GM12864 (cell line): Measurements from ENCODE around the gene LDLRAD4.

Experiments
- DNase-seq: peaks from one replicate; pipeline ENCODE4 v3.0.0-alpha.2; 2011; ENCODE audit warnings: low read depth
- H3K4me3 ChIP-seq: 2 replicates; pipeline ENCODE4 v1.5.1; 2011; ENCODE audit warnings: mild to moderate bottlenecking, low read depth, low read length, control low read depth
- TF ChIP-seq, protein P1 (sequence below): IDR thresholded peaks from 2 replicates; pipeline ENCODE4 v1.5.1; 2011; ENCODE audit warnings: low read depth, mild to moderate bottlenecking, moderate library complexity, low read length, control low read depth, inconsistent platforms; ENCODE audit errors: missing control alignments

Gene LDLRAD4

DNA sequence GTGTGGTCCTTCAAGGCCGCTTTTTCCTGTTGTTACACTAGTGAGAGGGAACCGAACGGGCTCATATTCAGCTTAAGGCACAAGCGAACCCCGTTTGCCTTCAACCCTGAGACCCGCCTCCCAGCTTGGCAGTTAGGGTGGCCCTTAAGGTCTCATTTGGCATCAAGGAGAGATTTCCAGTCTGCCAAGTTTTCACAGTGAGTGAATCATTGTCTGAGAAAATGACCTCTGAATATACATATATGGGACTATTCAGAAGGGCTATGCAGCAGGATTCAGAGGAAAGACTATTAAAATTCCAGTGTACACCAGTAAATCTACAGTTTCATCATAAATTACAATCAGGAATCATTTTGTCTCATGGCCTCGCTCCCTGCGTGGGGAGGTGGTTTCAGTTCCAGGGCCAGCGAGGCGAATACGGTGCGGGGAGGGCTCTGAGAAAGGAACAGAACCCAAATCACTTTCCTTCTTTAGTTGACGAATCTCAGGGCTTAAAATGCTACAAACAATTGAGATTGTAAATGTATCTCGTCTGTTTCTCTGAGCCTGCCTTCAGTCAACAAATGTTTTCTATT is 276.4 kb downstream of the LDLRAD4 start:
- H3K4me3 ChIP-seq, result no peak overlapping the region
- DNase-seq, result no peak
- TF ChIP-seq, protein P1, sequence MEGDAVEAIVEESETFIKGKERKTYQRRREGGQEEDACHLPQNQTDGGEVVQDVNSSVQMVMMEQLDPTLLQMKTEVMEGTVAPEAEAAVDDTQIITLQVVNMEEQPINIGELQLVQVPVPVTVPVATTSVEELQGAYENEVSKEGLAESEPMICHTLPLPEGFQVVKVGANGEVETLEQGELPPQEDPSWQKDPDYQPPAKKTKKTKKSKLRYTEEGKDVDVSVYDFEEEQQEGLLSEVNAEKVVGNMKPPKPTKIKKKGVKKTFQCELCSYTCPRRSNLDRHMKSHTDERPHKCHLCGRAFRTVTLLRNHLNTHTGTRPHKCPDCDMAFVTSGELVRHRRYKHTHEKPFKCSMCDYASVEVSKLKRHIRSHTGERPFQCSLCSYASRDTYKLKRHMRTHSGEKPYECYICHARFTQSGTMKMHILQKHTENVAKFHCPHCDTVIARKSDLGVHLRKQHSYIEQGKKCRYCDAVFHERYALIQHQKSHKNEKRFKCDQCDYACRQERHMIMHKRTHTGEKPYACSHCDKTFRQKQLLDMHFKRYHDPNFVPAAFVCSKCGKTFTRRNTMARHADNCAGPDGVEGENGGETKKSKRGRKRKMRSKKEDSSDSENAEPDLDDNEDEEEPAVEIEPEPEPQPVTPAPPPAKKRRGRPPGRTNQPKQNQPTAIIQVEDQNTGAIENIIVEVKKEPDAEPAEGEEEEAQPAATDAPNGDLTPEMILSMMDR, result no peak

DNA sequence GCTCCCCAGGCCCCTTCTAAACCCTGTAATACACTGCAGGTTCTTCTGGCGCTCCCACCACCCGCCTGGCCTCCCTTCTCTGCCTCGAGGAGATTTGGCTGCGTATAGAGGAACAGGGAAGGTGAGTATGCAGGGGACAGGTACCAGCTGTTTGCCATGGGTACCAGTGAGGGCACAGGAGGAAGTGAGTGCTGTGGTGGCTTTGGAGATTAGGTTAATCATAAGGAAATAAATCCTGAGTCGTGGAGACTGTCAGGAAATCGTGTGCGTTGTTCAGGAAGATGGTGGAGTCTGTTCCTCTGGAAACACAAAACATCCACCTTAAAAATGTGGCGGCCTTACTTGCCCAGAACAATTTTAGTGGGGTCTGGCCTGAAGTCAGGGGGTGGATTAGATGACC is 277.4 kb downstream of the LDLRAD4 start:
- H3K4me3 ChIP-seq, result no peak overlapping the region
- no peak for DNase-seq
- TF ChIP-seq, protein P1, result no peak

DNA sequence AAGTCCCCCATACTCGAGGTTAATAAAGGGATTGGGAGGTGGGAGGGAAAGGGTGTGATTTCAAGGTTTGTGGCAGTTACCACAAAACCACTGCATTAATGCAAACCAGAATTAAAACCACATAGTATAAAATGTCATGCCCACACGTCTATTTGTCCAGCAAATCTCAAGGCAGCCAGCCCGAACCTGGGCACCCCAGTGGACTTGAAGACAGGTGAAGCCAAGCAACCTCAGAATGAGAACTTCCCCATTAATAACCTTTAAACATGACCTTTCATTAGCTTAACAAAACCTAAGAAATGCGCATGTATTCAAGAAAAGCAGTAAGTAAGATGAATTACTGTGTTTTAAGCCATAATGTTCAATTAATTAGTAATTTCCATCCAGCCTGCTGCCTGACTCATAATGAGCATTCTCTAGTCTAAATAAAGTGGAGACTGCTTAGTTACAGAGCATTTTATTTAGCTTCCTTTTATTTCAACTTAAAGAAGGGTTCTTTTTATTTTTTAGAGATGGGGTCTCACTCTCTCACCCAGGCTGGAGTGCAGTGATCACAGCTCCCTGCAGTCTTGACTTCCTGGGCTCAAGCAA is 278.2 kb downstream of the LDLRAD4 start:
- TF ChIP-seq, protein P1, result no peak
- no peak for DNase-seq
- no peak overlapping the region for H3K4me3 ChIP-seq

DNA sequence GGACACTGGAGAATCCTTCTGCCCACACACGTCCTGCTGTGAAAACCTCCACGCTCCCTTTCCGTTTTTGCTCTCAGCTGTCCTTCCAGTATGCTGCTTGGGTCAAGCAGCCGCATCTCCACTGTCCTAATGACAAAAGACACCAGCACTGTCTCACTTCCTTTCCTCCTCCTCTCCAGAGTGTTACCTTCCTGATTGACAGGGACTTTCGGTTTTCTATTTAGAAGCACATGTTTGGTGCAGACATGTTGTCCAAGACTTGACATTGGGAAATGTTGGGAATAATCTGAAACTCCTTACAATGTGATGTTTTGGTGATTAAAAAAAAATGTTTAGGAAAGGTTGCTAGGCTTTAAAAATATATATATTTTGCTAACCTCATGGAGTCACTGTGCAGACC is 281.2 kb downstream of the LDLRAD4 start:
- DNase-seq, result no peak
- H3K4me3 ChIP-seq, result no peak overlapping the region
- TF ChIP-seq, protein P1, result no peak

DNA sequence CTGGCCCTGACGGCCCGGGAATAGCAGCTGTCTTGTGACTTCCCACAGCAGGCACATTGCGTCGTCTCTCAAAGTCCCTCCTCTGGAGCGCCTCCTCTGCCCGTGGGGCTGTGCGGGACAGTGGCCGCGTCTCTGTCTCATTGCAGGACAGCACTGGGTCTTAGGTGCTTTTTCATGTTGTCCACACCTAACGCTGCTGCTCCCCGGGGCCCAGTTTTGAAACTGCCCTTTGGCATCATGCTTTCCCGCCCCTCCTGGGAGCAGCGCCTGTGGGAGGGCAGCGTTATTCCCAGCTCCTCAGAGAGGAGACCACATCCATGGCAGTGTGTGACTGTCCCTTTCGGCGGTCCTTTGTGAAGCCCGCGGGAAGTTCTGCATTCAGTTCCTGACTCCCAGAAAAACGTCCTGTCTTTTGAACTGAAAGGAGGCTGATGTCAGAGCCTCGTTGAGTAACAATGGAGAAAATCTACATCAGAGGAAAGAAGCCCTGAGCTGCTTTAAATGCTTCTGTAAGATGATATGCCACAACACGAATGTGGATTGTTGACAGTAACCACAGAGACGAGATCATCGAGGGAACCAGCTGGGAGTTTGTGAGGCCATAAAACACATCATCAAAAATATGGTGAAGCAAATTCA is 281.8 kb downstream of the LDLRAD4 start:
- DNase-seq, result no peak
- H3K4me3 ChIP-seq, result no peak overlapping the region

DNA sequence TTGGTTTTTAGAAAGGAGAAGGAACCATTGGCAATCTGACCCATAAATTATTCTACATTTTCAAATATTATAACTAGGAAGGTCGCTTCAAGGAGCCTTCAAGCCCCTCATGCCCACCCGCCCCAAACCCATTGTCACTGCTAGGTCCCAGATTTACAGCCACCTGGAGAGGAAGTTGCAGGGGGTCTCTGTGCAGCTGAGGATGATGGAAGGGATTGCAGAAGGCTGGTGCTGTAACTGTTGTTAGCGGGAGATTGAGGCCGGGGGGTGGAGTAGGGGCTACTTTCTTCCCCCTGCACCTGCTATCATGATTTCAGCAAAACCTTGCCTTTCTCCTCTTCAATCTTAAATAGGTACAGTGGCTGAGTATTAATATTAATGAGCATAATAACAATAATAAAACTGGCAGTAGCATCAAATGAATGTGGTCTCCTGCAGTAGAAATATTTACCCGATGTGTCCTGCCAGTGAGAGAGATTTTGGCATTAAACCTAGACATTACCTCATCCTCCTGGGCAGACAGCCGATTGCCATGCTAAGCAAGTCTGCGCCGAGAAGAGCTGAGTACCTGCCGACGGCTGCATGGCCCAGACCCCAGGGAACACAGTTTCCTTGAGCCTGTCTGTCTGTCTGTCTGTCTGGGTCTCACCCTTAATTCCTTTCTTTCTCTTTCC is 282.4 kb downstream of the LDLRAD4 start:
- no peak overlapping the region for H3K4me3 ChIP-seq
- TF ChIP-seq, protein P1, result no peak
- DNase-seq, result no peak

More for the DNA sequence above, 281.8 kb downstream of the LDLRAD4 start:
- TF ChIP-seq, protein P1, result no peak
